Mucosa of descending colon (tissue), 3 donors: ENCODE measurements around the gene NEMF. TPM values are rescaled to one million over a fixed set of nuclear protein-coding genes. Genes with fewer than 3 reads are reported as not detected.

Source experiments
- ATAC-seq: fragments of 200-7000 bp; cut with Tn5 transposase; one replicate; pipeline ENCODE4 v1.9.1; 2020; ENCODE audit warnings: mild to moderate bottlenecking, moderate library complexity
- DNase-seq, 3 donors: peaks; one replicate each; pipeline ENCODE4 v3.0.0-alpha.2; 2020
- H3K36me3 ChIP-seq: fragments of 200-600 bp; one replicate; pipeline ENCODE4 v1.8.0; 2021; ENCODE audit warnings: low read depth, mild to moderate bottlenecking
- H3K4me1 ChIP-seq: fragments of 200-600 bp; one replicate; pipeline ENCODE4 v1.8.0; 2021; ENCODE audit warnings: low read depth, mild to moderate bottlenecking
- H3K4me3 ChIP-seq: fragments of 200-600 bp; one replicate; pipeline ENCODE4 v1.8.0; 2021; ENCODE audit warnings: mild to moderate bottlenecking
- H3K9me3 ChIP-seq: fragments of 200-600 bp; one replicate; pipeline ENCODE4 v1.8.0; 2021; ENCODE audit warnings: mild to moderate bottlenecking
- intact Hi-C, 2 donors: fragments of 100-400 bp; cut with DNase I in 1 of 2; cut with micrococcal nuclease in 1 of 2; formaldehyde crosslinking; loops; one replicate each; pipeline versions ENCODE4 v1.11.0 to v1.11.1; 2022; cut with DNase I, micrococcal nuclease
- total RNA-seq, 3 donors: library from RNA; stranded (reverse); fragmentation: NEBNext Ultra II Directional in 2 of 3; extraction: Animal tissue kit (Norgen Biotek cat#: 25700) in 2 of 3; gene quantifications; one replicate each; pipeline versions ENCODE4 v1.2.1 to v1.2.4, GENCODE V29; 2021 to 2023
- TF ChIP-seq, protein P1 (sequence below): fragments of 200-600 bp; IDR thresholded peaks from one replicate; pipeline ENCODE4 v1.8.0; 2022; ENCODE audit warnings: antibody characterized with exemption, mild to moderate bottlenecking
- donor health status: DM: no; HTN: no; CAD: no; lungs with moderate emphysema.
- donor health status: DM: no; HTN: no; CAD: no.
- donor health status: DM: no; HTN: yes; CAD: no.

Gene NEMF
- total RNA-seq, 3 donors from 2014 or later, result 54.8 to 68.9 (median 66.6) TPM

- TF ChIP-seq, protein P1, sequence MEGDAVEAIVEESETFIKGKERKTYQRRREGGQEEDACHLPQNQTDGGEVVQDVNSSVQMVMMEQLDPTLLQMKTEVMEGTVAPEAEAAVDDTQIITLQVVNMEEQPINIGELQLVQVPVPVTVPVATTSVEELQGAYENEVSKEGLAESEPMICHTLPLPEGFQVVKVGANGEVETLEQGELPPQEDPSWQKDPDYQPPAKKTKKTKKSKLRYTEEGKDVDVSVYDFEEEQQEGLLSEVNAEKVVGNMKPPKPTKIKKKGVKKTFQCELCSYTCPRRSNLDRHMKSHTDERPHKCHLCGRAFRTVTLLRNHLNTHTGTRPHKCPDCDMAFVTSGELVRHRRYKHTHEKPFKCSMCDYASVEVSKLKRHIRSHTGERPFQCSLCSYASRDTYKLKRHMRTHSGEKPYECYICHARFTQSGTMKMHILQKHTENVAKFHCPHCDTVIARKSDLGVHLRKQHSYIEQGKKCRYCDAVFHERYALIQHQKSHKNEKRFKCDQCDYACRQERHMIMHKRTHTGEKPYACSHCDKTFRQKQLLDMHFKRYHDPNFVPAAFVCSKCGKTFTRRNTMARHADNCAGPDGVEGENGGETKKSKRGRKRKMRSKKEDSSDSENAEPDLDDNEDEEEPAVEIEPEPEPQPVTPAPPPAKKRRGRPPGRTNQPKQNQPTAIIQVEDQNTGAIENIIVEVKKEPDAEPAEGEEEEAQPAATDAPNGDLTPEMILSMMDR, result peak; percentile 71
- Histone ChIP-seq H3K9me3 (no peaks in the 10 kb centered on the region), H3K4me3 (no peak overlapping the region), H3K4me1 (peaks cover 12% of the 10 kb centered on the region), H3K36me3 (peaks cover 11% of the 10 kb centered on the region)
- DNase-seq (peak; percentile 83 to 91 (median 86)), ATAC-seq (peak; percentile 84)
- intact Hi-C loops, result no loop called here
These were observed 1.2 kb upstream of the NEMF start for GRCh38 chr14:49853572-49854375.

GRCh38 chr14:49853158-49853477 is 530 bp upstream of the NEMF start:
- no peak for ATAC-seq
- DNase-seq, result no peak
- Histone ChIP-seq H3K4me1 (peaks cover 12% of the 10 kb centered on the region), H3K4me3 (no peak overlapping the region), H3K36me3 (peaks cover 11% of the 10 kb centered on the region), H3K9me3 (no peaks in the 10 kb centered on the region)
- TF ChIP-seq, protein P1, result no peak
- intact Hi-C loops, result no loop called here

DNA sequence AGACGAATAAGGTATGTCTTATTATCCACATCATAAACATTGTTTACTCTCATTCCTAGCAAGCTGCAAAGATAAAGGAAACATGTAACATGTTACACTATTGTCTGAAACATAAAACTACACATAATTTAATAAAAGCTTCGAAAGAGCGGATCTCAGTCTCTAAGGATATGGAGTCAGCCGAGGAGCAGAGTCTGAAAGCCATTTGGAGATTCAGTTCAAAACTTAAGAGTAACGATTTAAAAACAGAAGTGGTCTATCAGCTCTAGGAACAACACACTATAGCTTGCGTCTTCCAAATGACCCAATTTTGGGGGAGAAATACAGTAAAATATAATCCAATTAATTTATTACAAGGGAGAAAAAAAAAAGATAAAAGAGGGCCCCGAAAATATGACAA is 775 bp downstream of the NEMF start:
- Histone ChIP-seq H3K4me1 (peaks cover 12% of the 10 kb centered on the region), H3K4me3 (peak overlapping the region; percentile 87), H3K36me3 (peaks cover 11% of the 10 kb centered on the region), H3K9me3 (no peaks in the 10 kb centered on the region)
- TF ChIP-seq, protein P1, result no peak
- ATAC-seq, result no peak
- intact Hi-C loops, result no loop called here
- no peak for DNase-seq

GRCh38 chr14:49849213-49849847 is 3.3 kb downstream of the NEMF start:
- Histone ChIP-seq H3K4me1 (peaks cover 12% of the 10 kb centered on the region), H3K9me3 (no peaks in the 10 kb centered on the region), H3K4me3 (no peak overlapping the region), H3K36me3 (peaks cover 11% of the 10 kb centered on the region)
- ATAC-seq (no peak), DNase-seq (no peak)
- intact Hi-C loops, result no loop called here
- TF ChIP-seq, protein P1, result no peak

- H3K4me1 ChIP-seq, result no peaks in the 10 kb centered on the region
- peaks cover 18% of the 10 kb centered on the region for H3K36me3 ChIP-seq
- H3K9me3 ChIP-seq, result no peaks in the 10 kb centered on the region
- DNase-seq (no peak), ATAC-seq (no peak)
- intact Hi-C loops, result no loop called here
- no peak overlapping the region for H3K4me3 ChIP-seq
- TF ChIP-seq, protein P1, result no peak
These were observed 23.9 kb downstream of the NEMF start for GRCh38 chr14:49828640-49829039.
